ENCODE measurements around the gene IZUMO4.

IZUMO4 gene

GRCh38 chr19:2148482-2149135 is 51.9 kb downstream of the IZUMO4 start:
- no peak for DNase-seq

Measured in right kidney (tissue), 1 donor.